Left ventricle myocardium inferior (tissue), 1 donor: ENCODE measurements around the gene UBTD1. TPM values are rescaled to one million over a fixed set of nuclear protein-coding genes. Genes with fewer than 3 reads are reported as not detected.
A peak's percentile ranks its signal among the peaks of the same experiment; 100 is the strongest.

Experiments
- DNase-seq: peaks from one replicate; pipeline ENCODE4 v3.0.0-alpha.2; 2020
- H3K27ac ChIP-seq: fragments of 200-600 bp; replicated peaks from 2 replicates; pipeline ENCODE4 v1.8.0; 2021
- H3K27me3 ChIP-seq: fragments of 200-600 bp; 2 replicates; pipeline ENCODE4 v1.8.0; 2021; ENCODE audit warnings: low read depth
- H3K36me3 ChIP-seq: fragments of 200-600 bp; 2 replicates; pipeline ENCODE4 v1.8.0; 2021
- H3K4me1 ChIP-seq: fragments of 200-600 bp; 2 replicates; pipeline ENCODE4 v1.8.0; 2021
- H3K4me3 ChIP-seq: fragments of 200-600 bp; 2 replicates; pipeline ENCODE4 v1.8.0; 2021; ENCODE audit warnings: mild to moderate bottlenecking, moderate library complexity
- H3K9me3 ChIP-seq: fragments of 200-600 bp; replicated peaks from 2 replicates; pipeline ENCODE4 v1.8.0; 2021
- intact Hi-C: fragments of 100-400 bp; cut with micrococcal nuclease; formaldehyde crosslinking; loops from one replicate; pipeline ENCODE4 v1.11.0; 2022
- total RNA-seq: library from RNA; stranded (reverse); fragmentation: NEBNext Ultra II Directional; extraction: Animal tissue kit (Norgen Biotek cat#: 25700); gene quantifications from one replicate; pipeline ENCODE4 v1.2.1, GENCODE V29; 2021
- TF ChIP-seq, protein P1 (sequence below): fragments of 200-600 bp; IDR thresholded peaks from 2 replicates; pipeline ENCODE4 v1.8.0; 2021; ENCODE audit warnings: antibody characterized with exemption, mild to moderate bottlenecking, borderline replicate concordance
- donor health status: DM: no; HTN: yes; CAD: no; lungs with severe emphysema.

Gene UBTD1
- total RNA-seq, 1 donor from 2014 or later, result 17.1 TPM

DNA sequence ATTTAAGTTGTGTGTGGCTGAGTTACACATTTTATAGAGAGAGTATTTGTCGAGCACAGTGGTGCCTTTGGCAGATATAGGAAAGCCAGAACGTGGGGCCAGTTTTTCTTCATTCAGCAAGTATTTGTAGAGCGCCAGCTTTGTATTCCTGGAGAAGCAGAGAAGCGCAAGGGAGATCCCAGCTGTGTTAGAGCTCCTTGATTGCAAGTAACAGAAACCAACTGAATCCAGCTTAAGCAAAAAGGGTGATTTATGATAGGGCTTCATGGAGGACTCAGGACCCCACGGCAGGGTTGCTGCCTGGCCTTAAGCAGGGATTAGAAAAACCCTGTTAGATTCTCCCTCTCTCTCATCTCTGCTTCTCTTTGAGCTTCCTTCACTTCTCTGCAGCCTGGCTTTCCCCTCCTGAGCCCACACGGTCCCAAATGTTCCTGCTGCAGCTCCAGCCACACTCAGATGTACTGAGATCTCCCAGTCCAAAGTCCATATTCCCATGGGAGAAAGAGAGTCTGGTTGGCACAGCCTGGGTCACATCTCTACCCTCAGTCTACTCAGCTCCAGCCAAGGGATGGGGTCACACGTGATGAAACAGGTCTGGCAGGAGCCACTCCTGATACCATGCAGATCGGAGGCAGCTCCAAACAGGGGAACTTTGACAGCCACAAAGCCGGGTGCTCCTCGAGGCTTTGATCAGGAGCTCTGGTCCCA is 16.7 kb downstream of the UBTD1 start:
- DNase-seq, result no peak
- Histone ChIP-seq H3K4me3 (no peak overlapping the region), H3K27ac (peak overlapping the region; percentile 78), H3K9me3 (no peaks in the 10 kb centered on the region), H3K27me3 (no peaks in the 10 kb centered on the region), H3K4me1 (peaks cover 94% of the 10 kb centered on the region), H3K36me3 (no peaks in the 10 kb centered on the region)
- TF ChIP-seq, protein P1, sequence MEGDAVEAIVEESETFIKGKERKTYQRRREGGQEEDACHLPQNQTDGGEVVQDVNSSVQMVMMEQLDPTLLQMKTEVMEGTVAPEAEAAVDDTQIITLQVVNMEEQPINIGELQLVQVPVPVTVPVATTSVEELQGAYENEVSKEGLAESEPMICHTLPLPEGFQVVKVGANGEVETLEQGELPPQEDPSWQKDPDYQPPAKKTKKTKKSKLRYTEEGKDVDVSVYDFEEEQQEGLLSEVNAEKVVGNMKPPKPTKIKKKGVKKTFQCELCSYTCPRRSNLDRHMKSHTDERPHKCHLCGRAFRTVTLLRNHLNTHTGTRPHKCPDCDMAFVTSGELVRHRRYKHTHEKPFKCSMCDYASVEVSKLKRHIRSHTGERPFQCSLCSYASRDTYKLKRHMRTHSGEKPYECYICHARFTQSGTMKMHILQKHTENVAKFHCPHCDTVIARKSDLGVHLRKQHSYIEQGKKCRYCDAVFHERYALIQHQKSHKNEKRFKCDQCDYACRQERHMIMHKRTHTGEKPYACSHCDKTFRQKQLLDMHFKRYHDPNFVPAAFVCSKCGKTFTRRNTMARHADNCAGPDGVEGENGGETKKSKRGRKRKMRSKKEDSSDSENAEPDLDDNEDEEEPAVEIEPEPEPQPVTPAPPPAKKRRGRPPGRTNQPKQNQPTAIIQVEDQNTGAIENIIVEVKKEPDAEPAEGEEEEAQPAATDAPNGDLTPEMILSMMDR, result no peak
- intact Hi-C loops, result no loop called here

DNA sequence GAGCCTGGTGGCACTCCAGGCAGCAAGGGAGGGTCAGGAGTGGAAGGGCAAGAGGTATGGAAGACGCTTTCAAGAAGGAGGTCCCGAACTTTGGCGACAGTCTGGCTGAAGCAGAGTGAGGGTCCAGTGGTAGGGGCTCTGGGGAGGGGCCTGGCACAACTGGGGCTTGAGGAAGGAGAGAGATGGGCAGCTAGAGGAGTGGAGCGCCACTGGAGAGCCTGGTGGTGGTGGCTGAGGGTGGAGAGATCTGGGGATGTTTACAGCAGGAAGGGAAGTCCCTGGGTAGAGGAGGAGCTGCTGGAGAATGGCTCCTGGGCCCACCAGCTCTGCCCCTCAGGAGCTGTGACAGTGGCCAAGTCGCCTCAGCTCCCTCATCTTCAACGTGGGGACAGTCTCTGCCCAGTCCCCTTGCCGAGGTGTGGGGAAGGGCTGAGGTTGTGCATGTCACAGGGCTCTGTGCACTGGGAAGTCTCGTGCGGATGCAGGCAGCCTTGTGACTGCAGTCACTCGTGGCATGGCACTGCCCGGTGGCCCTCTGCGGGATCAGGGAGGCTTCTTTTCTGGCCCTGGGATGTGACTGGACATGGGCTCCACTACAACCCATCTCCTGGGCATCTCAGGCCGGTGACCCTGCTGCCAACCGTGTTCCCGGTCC is 18.5 kb downstream of the UBTD1 start:
- Histone ChIP-seq H3K27me3 (no peaks in the 10 kb centered on the region), H3K27ac (peak overlapping the region; percentile 78), H3K36me3 (no peaks in the 10 kb centered on the region), H3K4me3 (no peak overlapping the region), H3K4me1 (peaks cover 99% of the 10 kb centered on the region), H3K9me3 (no peaks in the 10 kb centered on the region)
- no peak for DNase-seq
- TF ChIP-seq, protein P1, result no peak
- intact Hi-C loops, result no loop called here

DNA sequence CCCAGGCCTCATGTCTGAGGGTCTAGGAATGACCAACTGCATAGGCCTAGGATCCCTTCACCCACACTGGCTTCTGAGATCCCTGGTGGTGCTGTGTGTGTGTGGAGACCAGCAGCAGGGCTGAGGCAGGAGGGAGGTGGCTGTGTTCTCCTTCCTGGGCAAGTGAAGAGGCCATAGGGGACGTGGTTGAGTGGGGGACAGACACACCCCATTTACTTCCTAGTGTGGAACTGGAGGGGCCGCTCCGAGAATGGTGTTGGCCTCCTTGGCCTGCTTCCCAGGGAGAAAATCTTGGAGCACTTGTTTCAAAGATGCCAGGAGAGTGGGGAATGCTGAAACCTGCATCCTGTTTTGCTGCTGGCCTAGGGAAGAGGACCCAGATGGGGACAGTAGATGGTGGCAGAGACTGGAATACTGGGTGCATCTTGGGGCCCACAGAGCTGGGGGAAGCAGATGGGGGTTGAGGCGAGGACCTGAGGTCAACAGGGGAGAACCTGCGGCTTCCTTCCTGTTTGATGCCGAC is 19.1 kb downstream of the UBTD1 start:
- Histone ChIP-seq H3K27ac (peak overlapping the region; percentile 78), H3K4me1 (peaks cover 99% of the 10 kb centered on the region), H3K9me3 (no peaks in the 10 kb centered on the region), H3K36me3 (no peaks in the 10 kb centered on the region), H3K27me3 (no peaks in the 10 kb centered on the region), H3K4me3 (no peak overlapping the region)
- intact Hi-C loops, result no loop called here
- DNase-seq, result no peak
- TF ChIP-seq, protein P1, result no peak

DNA sequence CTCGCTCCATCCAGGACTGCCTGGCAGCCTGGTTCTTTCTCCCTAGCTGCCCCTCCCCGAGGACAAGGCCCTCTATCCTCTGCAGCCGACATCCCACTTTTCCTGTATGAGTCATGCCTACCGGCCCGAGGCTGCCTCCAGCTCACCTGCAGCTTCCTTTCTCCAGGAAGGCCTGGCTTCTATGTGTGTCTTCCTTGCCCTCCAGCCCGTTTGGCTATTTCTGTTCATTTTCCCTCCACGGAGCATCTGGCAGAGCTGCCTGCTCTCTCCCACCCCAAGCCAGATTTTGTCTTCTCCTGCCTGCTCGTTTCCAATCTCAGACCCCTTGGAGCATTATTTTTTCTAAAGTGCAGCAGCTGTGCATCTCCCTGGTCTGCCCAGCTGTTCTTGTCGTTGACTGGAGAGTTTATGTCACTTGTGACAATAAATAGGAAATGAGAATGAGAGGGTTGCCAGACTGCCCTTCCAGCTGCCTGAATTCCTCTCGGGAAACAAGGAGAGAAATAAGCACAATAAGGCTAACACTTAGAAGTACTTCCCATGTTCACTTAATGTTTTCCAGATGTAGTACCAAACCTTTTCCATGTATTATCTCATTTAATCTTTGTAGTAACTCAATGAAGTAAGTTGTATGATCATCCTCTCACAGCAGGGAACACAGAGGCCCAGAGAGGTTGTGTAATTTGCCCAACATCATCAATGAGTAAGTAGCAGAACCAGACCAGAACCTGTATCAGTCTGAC is 19.7 kb downstream of the UBTD1 start:
- Histone ChIP-seq H3K27me3 (no peaks in the 10 kb centered on the region), H3K4me3 (no peak overlapping the region), H3K4me1 (peaks cover 99% of the 10 kb centered on the region), H3K27ac (peak overlapping the region; percentile 78), H3K9me3 (no peaks in the 10 kb centered on the region), H3K36me3 (no peaks in the 10 kb centered on the region)
- TF ChIP-seq, protein P1, result no peak
- intact Hi-C loops, result no loop called here
- DNase-seq, result no peak

DNA sequence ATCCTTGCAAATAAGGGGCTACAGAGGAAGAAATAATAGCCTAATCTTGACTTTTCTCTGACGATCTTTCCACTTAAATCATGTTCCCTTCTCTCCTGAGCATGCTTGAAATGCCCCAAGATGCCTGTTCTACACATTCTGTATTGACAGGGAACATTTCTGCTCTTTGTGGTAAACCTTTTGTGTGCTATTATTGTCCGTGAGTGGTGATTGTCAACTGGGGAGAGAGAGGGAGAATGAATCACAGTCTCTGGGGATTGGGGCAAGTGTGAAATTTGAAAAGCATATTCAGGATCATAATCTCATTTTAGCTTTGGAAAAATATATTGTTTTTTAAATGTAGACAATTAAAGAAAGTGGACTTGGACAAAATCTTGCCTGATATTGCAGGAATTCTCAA is 20.6 kb downstream of the UBTD1 start:
- Histone ChIP-seq H3K27ac (peak overlapping the region; percentile 78), H3K27me3 (no peaks in the 10 kb centered on the region), H3K9me3 (no peaks in the 10 kb centered on the region), H3K36me3 (no peaks in the 10 kb centered on the region), H3K4me3 (no peak overlapping the region), H3K4me1 (peaks cover 91% of the 10 kb centered on the region)
- TF ChIP-seq, protein P1, result no peak
- no peak for DNase-seq
- intact Hi-C loops, result no loop called here
